Measurements from ENCODE around the gene HOXB2. TPM values are rescaled to one million over a fixed set of nuclear protein-coding genes. Genes with fewer than 3 reads are reported as not detected.

The HOXB2 gene
- total and polyA plus RNA-seq, 2 of the 8 experiments (the other 6 are each of a cell fraction or from before 2014, with no cell fraction given) = not detected

GRCh38 chr17:48550502-48551213 is 5.7 kb upstream of the HOXB2 start (continued):
- TF ChIP-seq JUN (IDR thresholded peaks at IDR 0.05; ENCODE audit: low read depth, low read length) (no peak), EZH2 (IDR thresholded peaks at IDR 0.05; ENCODE audit: low read depth, low read length, severe bottlenecking) (peak; percentile 95), RAD21 (IDR thresholded peaks at IDR 0.05 in 1 of 2, conservative IDR thresholded peaks at IDR 0.05 in 1 of 2; ENCODE audit: low read depth in 2 of 2, low read length in 2 of 2) (peak in 1 of 2 experiments; percentile 43; a peak in 1 of 4 replicates)
